Measurements from ENCODE around the gene MTX3.

Gene MTX3

DNA sequence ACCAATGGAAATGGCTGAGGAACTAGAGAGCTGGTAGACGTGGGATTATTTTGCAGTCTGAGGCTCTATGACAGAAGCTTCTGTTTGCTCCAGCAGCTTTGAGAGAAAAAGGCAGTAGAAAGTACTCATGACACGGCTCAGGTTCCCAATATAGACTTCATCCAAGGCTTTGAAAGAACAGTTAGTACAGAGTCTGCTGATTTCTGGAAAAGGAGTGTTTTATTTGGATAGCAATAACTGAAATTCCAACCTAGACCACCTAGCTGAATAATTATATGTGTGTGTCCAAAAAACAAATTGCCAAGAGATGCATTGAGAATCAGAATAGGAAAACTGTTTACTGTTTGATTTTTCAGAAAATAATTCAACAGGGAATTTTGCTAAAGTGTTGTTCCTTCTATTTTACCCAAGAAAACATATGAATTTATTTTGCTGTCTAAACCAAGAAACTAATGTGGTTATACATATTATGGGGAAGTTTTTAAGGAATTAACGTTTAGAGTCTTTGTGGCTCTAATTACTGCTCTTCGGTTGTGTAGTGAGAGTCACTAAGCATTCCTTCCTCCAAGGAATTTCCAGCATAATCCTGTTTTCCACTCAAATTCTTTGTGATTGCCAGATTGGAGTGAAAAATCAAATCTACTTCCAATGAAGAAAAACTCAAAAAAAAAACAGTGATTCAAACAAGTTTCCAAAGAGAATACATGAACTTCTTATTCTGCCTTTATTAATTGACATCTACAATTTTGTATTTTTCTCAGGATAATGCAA lies 18.1 kb upstream of the MTX3 start:
- H3K36me3 Mint-ChIP-seq (ENCODE audit: insufficient read depth), result peaks cover 3% of the 10 kb centered on the region
- ATAC-seq (replicated peaks; ENCODE audit: extremely low read depth, poor library complexity, severe bottlenecking), result no peak
- no peak overlapping the region for H3K27ac Mint-ChIP-seq (ENCODE audit: low read depth)
- no peak overlapping the region for H3K4me3 Mint-ChIP-seq
- H3K27me3 Mint-ChIP-seq, result no peaks in the 10 kb centered on the region
- no peaks in the 10 kb centered on the region for H3K4me1 Mint-ChIP-seq
- DNase-seq (ENCODE audit: low spot score in 2 of 2), result no peak
- H3K9me3 Mint-ChIP-seq, result no peaks in the 10 kb centered on the region

DNA sequence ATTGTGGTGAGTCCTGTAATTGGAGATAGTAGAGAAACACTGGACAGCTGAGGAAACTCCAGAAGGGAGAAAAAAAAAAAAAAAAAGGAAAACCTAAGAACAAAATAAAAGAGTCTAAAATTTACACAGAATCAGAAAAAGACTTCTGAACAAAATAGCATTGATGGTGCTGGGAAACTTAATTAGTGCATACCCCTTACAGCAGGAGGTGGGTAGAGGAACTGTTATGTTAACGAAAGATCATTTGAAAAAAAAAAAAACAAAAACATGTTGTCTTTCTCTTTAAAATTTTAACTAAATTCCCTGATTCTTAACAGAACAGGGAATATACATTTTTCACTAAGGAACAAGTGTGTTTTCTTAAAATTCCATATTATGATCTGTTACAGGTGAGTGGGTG lies 11.6 kb upstream of the MTX3 start:
- no peaks in the 10 kb centered on the region for H3K4me1 Mint-ChIP-seq
- no peak overlapping the region for H3K4me3 Mint-ChIP-seq
- DNase-seq (ENCODE audit: low spot score in 2 of 2) (no peak), ATAC-seq (replicated peaks; ENCODE audit: extremely low read depth, poor library complexity, severe bottlenecking) (no peak)
- no peaks in the 10 kb centered on the region for H3K27me3 Mint-ChIP-seq
- H3K9me3 Mint-ChIP-seq, result no peaks in the 10 kb centered on the region
- H3K36me3 Mint-ChIP-seq (ENCODE audit: insufficient read depth), result peaks cover 3% of the 10 kb centered on the region
- no peak overlapping the region for H3K27ac Mint-ChIP-seq (ENCODE audit: low read depth)

DNA sequence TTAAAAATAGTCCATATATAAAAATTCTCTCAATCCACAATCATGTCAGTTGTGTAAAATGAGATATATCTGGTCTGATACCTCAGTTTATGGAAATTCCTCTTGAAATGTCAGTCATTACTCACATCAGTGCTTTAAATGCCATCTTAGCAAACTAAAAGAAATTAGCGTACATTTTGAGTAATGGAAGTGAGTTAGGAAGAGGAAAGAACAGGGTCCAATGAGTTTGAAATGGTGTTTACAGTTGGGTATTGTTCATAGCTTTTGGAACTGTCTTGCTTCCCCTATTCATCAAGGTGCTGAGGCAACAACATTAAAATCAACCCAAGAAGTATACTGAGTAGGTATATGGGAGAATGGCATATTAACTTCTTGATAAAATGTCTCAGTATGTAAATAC lies 8.7 kb upstream of the MTX3 start:
- Mint-ChIP-seq H3K27ac (ENCODE audit: low read depth) (no peak overlapping the region), H3K4me1 (no peaks in the 10 kb centered on the region), H3K36me3 (ENCODE audit: insufficient read depth) (peaks cover 1% of the 10 kb centered on the region), H3K4me3 (no peak overlapping the region), H3K9me3 (no peaks in the 10 kb centered on the region), H3K27me3 (peaks cover 12% of the 10 kb centered on the region)
- ATAC-seq (replicated peaks; ENCODE audit: extremely low read depth, poor library complexity, severe bottlenecking) (no peak), DNase-seq (ENCODE audit: low spot score in 2 of 2) (no peak)

DNA sequence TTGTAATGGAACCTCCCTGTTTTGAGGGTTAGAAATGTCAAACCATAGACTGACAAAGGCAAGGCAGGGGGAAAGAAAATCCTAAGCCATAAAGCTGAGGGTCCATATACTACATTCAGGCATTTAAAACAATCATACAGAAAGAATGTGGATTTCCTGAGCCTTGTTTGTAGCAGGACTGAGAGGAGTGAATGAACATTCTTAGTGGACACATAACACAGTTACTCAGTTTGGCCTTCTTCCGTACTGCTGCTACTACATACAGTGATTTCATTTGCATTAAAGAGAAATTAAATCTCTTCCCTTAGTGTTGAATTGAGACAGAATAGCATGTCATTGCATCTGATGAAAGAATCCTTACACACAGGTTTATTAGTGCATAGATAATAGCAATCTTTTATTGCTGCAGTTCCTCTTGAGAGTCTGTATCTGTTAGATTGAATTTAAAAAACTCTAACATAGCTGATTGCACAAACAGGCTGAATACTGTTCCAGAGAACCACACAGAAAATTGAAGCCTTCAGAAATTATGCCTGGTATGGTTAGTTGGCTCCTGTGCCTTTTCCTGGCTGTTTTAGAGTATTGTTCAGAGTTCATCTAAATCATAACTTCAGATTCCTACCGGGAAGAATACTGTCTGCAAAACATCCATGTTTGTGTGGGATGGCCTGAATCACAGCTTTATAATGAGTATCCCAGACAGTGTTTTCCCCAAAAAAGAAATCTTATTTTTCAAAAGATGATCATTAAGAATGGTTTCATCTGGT lies 2.0 kb upstream of the MTX3 start:
- H3K4me3 Mint-ChIP-seq, result no peak overlapping the region
- H3K4me1 Mint-ChIP-seq, result peaks cover 17% of the 10 kb centered on the region
- DNase-seq (ENCODE audit: low spot score in 2 of 2) (no peak), ATAC-seq (replicated peaks; ENCODE audit: extremely low read depth, poor library complexity, severe bottlenecking) (no peak)
- no peaks in the 10 kb centered on the region for H3K9me3 Mint-ChIP-seq
- peaks cover 13% of the 10 kb centered on the region for H3K27me3 Mint-ChIP-seq
- H3K27ac Mint-ChIP-seq (ENCODE audit: low read depth), result no peak overlapping the region
- peaks cover 10% of the 10 kb centered on the region for H3K36me3 Mint-ChIP-seq (ENCODE audit: insufficient read depth)

DNA sequence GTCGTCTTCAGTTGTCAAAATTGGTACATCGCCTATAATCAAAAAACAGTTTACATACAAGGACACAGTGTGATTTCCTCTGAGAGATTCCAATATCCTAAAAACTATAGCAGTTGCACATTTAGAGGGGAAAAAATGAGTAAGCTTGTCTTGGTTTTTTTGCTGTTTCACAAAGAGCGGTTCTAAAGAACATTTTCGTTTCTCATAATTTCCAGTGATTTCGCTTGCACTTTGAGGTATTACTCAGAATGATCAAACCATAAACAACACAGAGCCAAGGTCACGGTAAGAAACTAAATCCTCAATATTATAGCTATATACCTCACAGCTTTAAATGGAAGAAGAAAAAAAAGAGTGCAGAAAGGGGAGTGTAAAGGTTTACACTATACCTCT lies 861 bp downstream of the MTX3 start:
- Mint-ChIP-seq H3K27me3 (peaks cover 5% of the 10 kb centered on the region), H3K9me3 (no peaks in the 10 kb centered on the region), H3K4me1 (peaks cover 17% of the 10 kb centered on the region), H3K27ac (ENCODE audit: low read depth) (peak overlapping the region; percentile 86), H3K36me3 (ENCODE audit: insufficient read depth) (peaks cover 36% of the 10 kb centered on the region), H3K4me3 (peak overlapping the region; percentile 78)
- ATAC-seq (replicated peaks; ENCODE audit: extremely low read depth, poor library complexity, severe bottlenecking) (no peak), DNase-seq (ENCODE audit: low spot score in 2 of 2) (no peak)

DNA sequence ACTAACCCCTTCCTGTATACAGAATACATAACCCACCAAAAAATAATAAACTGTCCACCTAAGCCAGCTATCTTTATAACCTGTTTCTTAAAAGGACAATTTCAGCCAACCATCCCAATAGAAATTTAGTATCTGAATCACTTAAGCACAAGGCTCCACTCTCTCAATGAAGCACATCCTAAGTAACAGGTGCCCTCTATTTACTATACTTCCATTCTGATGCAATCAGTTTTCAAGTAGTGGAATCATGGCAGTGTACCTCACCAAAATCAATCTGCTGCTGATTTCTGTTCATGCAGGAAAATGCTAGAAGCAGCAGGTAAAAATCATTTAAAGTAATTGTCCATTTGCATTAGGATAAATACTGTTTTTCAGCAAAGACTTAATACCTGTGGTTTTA lies 4.8 kb downstream of the MTX3 start:
- Mint-ChIP-seq H3K9me3 (no peaks in the 10 kb centered on the region), H3K36me3 (ENCODE audit: insufficient read depth) (peaks cover 64% of the 10 kb centered on the region), H3K4me1 (peaks cover 8% of the 10 kb centered on the region), H3K4me3 (no peak overlapping the region), H3K27ac (ENCODE audit: low read depth) (no peak overlapping the region), H3K27me3 (no peaks in the 10 kb centered on the region)
- ATAC-seq (replicated peaks; ENCODE audit: extremely low read depth, poor library complexity, severe bottlenecking), result no peak
- no peak for DNase-seq (ENCODE audit: low spot score in 2 of 2)

DNA sequence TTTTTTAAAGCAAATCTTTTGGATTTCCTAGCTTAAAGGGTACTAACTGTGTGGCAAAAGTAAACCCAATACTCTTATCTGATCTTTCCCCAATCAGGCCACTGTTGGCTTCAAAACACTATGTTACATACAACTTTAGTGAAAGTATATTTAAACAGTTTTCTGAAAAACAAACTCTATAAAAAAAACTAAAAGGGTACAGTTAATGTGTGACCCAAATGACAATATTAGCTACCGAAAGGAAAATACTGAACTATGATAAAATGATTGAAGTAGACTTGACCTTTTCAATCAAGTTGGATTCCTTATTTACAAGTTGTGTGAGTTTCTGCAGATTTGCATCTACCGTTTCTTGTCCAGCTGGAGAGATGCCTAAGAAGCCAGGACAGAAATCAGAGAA lies 5.8 kb downstream of the MTX3 start:
- Mint-ChIP-seq H3K36me3 (ENCODE audit: insufficient read depth) (peaks cover 66% of the 10 kb centered on the region), H3K27ac (ENCODE audit: low read depth) (no peak overlapping the region), H3K4me1 (peaks cover 5% of the 10 kb centered on the region), H3K9me3 (no peaks in the 10 kb centered on the region), H3K4me3 (no peak overlapping the region), H3K27me3 (no peaks in the 10 kb centered on the region)
- no peak for DNase-seq (ENCODE audit: low spot score in 2 of 2)
- ATAC-seq (replicated peaks; ENCODE audit: extremely low read depth, poor library complexity, severe bottlenecking), result no peak

DNA sequence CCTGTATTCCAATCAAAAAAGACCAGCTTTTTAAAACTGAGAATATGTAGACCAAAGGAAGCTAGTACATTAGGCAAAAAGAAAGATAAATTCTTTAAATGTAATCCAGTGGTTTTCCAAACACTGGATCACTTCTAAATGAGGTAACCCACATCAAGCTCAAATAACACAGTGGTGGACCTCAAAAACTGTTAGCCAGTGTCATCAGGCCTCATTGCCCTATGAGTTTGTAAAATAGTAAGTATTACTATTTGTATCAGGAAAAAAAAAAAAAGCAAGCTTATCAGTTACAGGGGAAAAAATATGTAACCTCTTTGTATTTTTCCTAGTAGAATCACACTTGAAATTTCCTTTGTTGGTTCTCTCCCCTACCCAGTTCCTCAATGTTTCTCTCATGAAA lies 6.7 kb downstream of the MTX3 start:
- H3K9me3 Mint-ChIP-seq, result no peaks in the 10 kb centered on the region
- DNase-seq (ENCODE audit: low spot score in 2 of 2) (no peak), ATAC-seq (replicated peaks; ENCODE audit: extremely low read depth, poor library complexity, severe bottlenecking) (no peak)
- no peaks in the 10 kb centered on the region for H3K27me3 Mint-ChIP-seq
- no peak overlapping the region for H3K4me3 Mint-ChIP-seq
- no peak overlapping the region for H3K27ac Mint-ChIP-seq (ENCODE audit: low read depth)
- H3K36me3 Mint-ChIP-seq (ENCODE audit: insufficient read depth), result peaks cover 65% of the 10 kb centered on the region
- no peaks in the 10 kb centered on the region for H3K4me1 Mint-ChIP-seq

DNA sequence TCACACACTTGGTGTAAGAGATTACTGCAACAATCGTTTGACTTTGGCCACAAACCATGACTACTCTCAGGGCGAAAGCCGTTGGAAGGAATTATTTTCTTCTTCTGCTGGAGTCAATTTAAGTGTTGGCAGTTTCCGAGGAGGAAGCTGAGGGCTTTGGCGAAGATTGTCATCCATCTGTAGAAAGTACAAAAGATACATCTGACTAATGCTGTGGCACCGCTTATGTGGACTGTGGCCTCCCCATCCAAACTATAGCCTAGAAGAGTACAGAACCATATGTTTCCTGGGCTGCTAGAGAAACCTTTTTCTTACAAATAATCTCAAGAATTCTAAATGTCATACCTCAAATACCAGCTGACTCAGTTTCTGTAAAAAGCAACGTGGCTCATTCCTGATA lies 7.4 kb downstream of the MTX3 start:
- Mint-ChIP-seq H3K27me3 (no peaks in the 10 kb centered on the region), H3K36me3 (ENCODE audit: insufficient read depth) (peaks cover 69% of the 10 kb centered on the region), H3K27ac (ENCODE audit: low read depth) (no peak overlapping the region), H3K4me3 (no peak overlapping the region), H3K9me3 (no peaks in the 10 kb centered on the region), H3K4me1 (no peaks in the 10 kb centered on the region)
- ATAC-seq (replicated peaks; ENCODE audit: extremely low read depth, poor library complexity, severe bottlenecking) (no peak), DNase-seq (ENCODE audit: low spot score in 2 of 2) (no peak)

DNA sequence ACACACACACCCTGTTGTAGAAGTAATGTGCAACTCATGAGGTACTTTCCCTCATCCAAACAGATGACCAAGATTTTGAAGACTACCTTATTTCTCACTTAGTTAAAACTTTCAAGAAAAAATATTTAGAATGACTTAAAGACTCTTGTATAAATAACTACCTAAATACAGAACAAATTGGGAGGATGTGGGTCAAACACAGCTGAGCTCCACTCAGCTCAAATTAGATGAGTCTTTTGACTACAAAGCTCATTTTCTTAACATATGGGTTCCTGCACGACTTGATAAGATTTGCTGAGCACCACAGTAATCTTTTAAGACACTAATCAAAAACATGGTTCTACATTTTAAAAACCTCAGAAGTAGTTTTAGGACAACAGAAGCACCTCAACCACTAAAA lies 8.9 kb downstream of the MTX3 start:
- no peak for ATAC-seq (replicated peaks; ENCODE audit: extremely low read depth, poor library complexity, severe bottlenecking)
- H3K4me1 Mint-ChIP-seq, result no peaks in the 10 kb centered on the region
- peaks cover 66% of the 10 kb centered on the region for H3K36me3 Mint-ChIP-seq (ENCODE audit: insufficient read depth)
- DNase-seq (ENCODE audit: low spot score in 2 of 2), result no peak
- no peak overlapping the region for H3K4me3 Mint-ChIP-seq
- H3K27me3 Mint-ChIP-seq, result no peaks in the 10 kb centered on the region
- H3K9me3 Mint-ChIP-seq, result no peaks in the 10 kb centered on the region
- H3K27ac Mint-ChIP-seq (ENCODE audit: low read depth), result no peak overlapping the region

DNA sequence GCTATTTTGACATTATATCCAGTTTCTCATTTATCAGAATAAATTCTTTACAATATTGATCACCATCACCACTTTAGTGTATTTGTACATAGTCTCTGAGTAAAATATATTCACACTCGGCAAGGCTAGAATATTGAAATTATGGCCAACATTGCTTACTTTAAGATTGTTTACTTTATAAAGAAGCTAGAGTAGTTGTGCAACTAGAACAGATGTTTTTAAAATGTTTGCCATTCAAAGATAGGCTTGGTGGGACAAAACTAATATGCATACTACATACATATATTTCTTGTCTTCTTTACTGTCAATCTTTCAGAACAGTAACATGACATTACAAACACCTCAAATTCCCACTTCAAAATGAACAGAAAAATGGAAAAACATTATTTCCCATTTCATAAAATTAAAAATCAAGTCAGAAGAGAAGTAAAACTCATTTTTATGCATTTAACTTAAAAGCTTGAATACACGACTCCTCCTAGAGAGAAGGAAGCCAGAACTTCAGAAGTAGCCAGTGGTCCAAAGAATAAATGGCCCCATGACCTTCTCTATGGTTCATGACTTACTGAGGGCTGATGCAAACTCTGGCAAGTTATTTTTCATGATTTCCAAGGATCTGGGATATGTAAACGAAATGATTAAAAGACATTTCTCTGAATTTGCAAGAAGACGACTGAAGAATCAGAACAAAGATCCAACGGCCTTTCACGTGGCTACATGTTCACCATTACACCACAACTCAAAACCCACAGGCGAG lies 14.1 kb downstream of the MTX3 start:
- Mint-ChIP-seq H3K27me3 (no peaks in the 10 kb centered on the region), H3K36me3 (ENCODE audit: insufficient read depth) (peaks cover 28% of the 10 kb centered on the region), H3K9me3 (no peaks in the 10 kb centered on the region), H3K4me1 (no peaks in the 10 kb centered on the region), H3K27ac (ENCODE audit: low read depth) (no peak overlapping the region), H3K4me3 (no peak overlapping the region)
- no peak for DNase-seq (ENCODE audit: low spot score in 2 of 2)
- no peak for ATAC-seq (replicated peaks; ENCODE audit: extremely low read depth, poor library complexity, severe bottlenecking)

DNA sequence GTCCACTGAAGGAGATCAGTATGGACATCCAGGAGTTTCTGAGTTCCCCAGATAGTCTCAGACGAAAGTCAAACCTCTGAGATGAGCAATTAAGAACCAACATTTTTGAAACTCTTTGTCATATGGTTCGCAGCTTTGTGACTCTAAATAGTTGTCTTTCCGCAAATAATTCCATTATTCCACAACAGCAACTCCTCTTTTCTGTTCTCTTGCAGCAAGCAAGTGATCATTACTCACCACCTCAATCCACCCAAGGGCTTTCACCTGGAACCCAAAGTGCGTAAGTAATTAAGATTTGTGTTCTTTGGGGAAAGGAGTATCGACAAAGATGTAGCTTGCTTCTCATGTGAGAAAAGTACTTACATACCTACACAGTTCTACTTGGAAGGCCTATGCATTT lies 15.6 kb downstream of the MTX3 start:
- H3K27ac Mint-ChIP-seq (ENCODE audit: low read depth), result no peak overlapping the region
- H3K36me3 Mint-ChIP-seq (ENCODE audit: insufficient read depth), result peaks cover 21% of the 10 kb centered on the region
- H3K4me3 Mint-ChIP-seq, result no peak overlapping the region
- H3K9me3 Mint-ChIP-seq, result no peaks in the 10 kb centered on the region
- no peak for ATAC-seq (replicated peaks; ENCODE audit: extremely low read depth, poor library complexity, severe bottlenecking)
- no peak for DNase-seq (ENCODE audit: low spot score in 2 of 2)
- no peaks in the 10 kb centered on the region for H3K4me1 Mint-ChIP-seq
- no peaks in the 10 kb centered on the region for H3K27me3 Mint-ChIP-seq

DNA sequence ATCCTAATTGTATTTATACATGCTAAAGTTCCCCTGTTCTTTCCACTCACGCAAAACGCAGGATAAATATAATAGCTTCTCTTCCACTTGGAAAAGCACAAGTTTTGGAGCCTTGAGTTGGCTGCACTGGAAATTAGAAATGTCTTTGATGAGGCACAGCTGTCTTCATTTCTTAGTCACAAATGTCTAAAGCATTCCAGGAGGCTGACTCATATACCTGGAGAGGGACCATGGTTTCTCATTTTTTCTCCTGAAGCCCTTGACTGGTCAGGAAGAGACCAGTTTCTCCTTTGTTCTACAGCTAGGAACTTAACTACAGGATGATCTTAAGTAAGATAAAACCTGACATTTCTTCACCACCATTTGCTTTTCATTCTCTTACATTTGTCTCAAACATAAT lies 16.2 kb downstream of the MTX3 start:
- no peak overlapping the region for H3K4me3 Mint-ChIP-seq

More for the DNA sequence above, 16.2 kb downstream of the MTX3 start:
- Mint-ChIP-seq H3K4me1 (no peaks in the 10 kb centered on the region), H3K27ac (ENCODE audit: low read depth) (no peak overlapping the region), H3K9me3 (no peaks in the 10 kb centered on the region), H3K36me3 (ENCODE audit: insufficient read depth) (peaks cover 19% of the 10 kb centered on the region), H3K27me3 (no peaks in the 10 kb centered on the region)
- ATAC-seq (replicated peaks; ENCODE audit: extremely low read depth, poor library complexity, severe bottlenecking) (no peak), DNase-seq (ENCODE audit: low spot score in 2 of 2) (no peak)

All from central memory CD8-positive, alpha-beta T cell (primary cell).